ENCODE measurements around the gene MYNN.

The MYNN gene

GRCh38 chr3:169827712-169828111 is 54.5 kb downstream of the MYNN start:
- H3K27me3 ChIP-seq (ENCODE audit: low read length), result no peaks in the 10 kb centered on the region
- no peak overlapping the region for H3K4me2 ChIP-seq (ENCODE audit: low read depth, low read length, poor library complexity, severe bottlenecking)
- no peaks in the 10 kb centered on the region for H3K79me2 ChIP-seq (ENCODE audit: insufficient read depth, low read length)
- H3K4me3 ChIP-seq (ENCODE audit: insufficient read depth, low read length, poor library complexity, severe bottlenecking), result no peak overlapping the region
- TF ChIP-seq EZH2phosphoT487 (conservative IDR thresholded peaks at IDR 0.05; ENCODE audit: low read length), result no peak
- TF ChIP-seq, protein P1, sequence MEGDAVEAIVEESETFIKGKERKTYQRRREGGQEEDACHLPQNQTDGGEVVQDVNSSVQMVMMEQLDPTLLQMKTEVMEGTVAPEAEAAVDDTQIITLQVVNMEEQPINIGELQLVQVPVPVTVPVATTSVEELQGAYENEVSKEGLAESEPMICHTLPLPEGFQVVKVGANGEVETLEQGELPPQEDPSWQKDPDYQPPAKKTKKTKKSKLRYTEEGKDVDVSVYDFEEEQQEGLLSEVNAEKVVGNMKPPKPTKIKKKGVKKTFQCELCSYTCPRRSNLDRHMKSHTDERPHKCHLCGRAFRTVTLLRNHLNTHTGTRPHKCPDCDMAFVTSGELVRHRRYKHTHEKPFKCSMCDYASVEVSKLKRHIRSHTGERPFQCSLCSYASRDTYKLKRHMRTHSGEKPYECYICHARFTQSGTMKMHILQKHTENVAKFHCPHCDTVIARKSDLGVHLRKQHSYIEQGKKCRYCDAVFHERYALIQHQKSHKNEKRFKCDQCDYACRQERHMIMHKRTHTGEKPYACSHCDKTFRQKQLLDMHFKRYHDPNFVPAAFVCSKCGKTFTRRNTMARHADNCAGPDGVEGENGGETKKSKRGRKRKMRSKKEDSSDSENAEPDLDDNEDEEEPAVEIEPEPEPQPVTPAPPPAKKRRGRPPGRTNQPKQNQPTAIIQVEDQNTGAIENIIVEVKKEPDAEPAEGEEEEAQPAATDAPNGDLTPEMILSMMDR (IDR thresholded peaks at IDR 0.05; ENCODE audit: insufficient read depth, low read length, poor library complexity, severe bottlenecking), result no peak
- H3K27ac ChIP-seq (ENCODE audit: low read depth, low read length), result no peak overlapping the region
- H3F3A ChIP-seq (ENCODE audit: insufficient read depth), result no peaks in the 10 kb centered on the region
- H3K36me3 ChIP-seq (ENCODE audit: low read length), result no peaks in the 10 kb centered on the region
- H2AFZ ChIP-seq (ENCODE audit: low read depth, low read length, severe bottlenecking), result no peak overlapping the region
- H4K20me1 ChIP-seq (ENCODE audit: low read depth, low read length), result no peaks in the 10 kb centered on the region
- no peaks in the 10 kb centered on the region for H3K9me3 ChIP-seq (ENCODE audit: insufficient read depth, low read length)
- H3K9ac ChIP-seq (ENCODE audit: low read length), result no peak overlapping the region
- H3K9me2 ChIP-seq (replicated peaks; ENCODE audit: insufficient read depth, low read length), result no peaks in the 10 kb centered on the region

GRCh38 chr3:169835533-169835932 is 62.3 kb downstream of the MYNN start:
- Histone ChIP-seq H3K4me3 (ENCODE audit: insufficient read depth, low read length, poor library complexity, severe bottlenecking) (no peak overlapping the region), H4K20me1 (ENCODE audit: low read depth, low read length) (no peaks in the 10 kb centered on the region), H3K4me2 (ENCODE audit: low read depth, low read length, poor library complexity, severe bottlenecking) (no peak overlapping the region), H3K36me3 (ENCODE audit: low read length) (no peaks in the 10 kb centered on the region), H3K27me3 (ENCODE audit: low read length) (no peaks in the 10 kb centered on the region), H3K79me2 (ENCODE audit: insufficient read depth, low read length) (no peaks in the 10 kb centered on the region), H2AFZ (ENCODE audit: low read depth, low read length, severe bottlenecking) (peak overlapping the region; percentile 69), H3K9me2 (replicated peaks; ENCODE audit: insufficient read depth, low read length) (no peaks in the 10 kb centered on the region), H3K9me3 (ENCODE audit: insufficient read depth, low read length) (no peaks in the 10 kb centered on the region), H3K9ac (ENCODE audit: low read length) (no peak overlapping the region), H3F3A (ENCODE audit: insufficient read depth) (no peaks in the 10 kb centered on the region), H3K27ac (ENCODE audit: low read depth, low read length) (no peak overlapping the region)
- TF ChIP-seq EZH2phosphoT487 (conservative IDR thresholded peaks at IDR 0.05; ENCODE audit: low read length), result no peak
- TF ChIP-seq, protein P1 (IDR thresholded peaks at IDR 0.05; ENCODE audit: insufficient read depth, low read length, poor library complexity, severe bottlenecking), result no peak

- Histone ChIP-seq H3K79me2 (ENCODE audit: insufficient read depth, low read length) (no peaks in the 10 kb centered on the region), H3K27ac (ENCODE audit: low read depth, low read length) (no peak overlapping the region), H3K9me2 (replicated peaks; ENCODE audit: insufficient read depth, low read length) (no peaks in the 10 kb centered on the region), H3K9ac (ENCODE audit: low read length) (peak overlapping the region; percentile 30; the same call in 1 of the 2 replicates), H3F3A (ENCODE audit: insufficient read depth) (no peaks in the 10 kb centered on the region), H3K4me2 (ENCODE audit: low read depth, low read length, poor library complexity, severe bottlenecking) (peak overlapping the region; percentile 23), H3K36me3 (ENCODE audit: low read length) (no peaks in the 10 kb centered on the region), H3K9me3 (ENCODE audit: insufficient read depth, low read length) (no peaks in the 10 kb centered on the region), H2AFZ (ENCODE audit: low read depth, low read length, severe bottlenecking) (peak overlapping the region; percentile 69), H3K4me3 (ENCODE audit: insufficient read depth, low read length, poor library complexity, severe bottlenecking) (no peak overlapping the region), H4K20me1 (ENCODE audit: low read depth, low read length) (no peaks in the 10 kb centered on the region), H3K27me3 (ENCODE audit: low read length) (no peaks in the 10 kb centered on the region)
- no peak for TF ChIP-seq EZH2phosphoT487 (conservative IDR thresholded peaks at IDR 0.05; ENCODE audit: low read length)
- TF ChIP-seq, protein P1 (IDR thresholded peaks at IDR 0.05; ENCODE audit: insufficient read depth, low read length, poor library complexity, severe bottlenecking), result no peak
These were observed 63.1 kb downstream of the MYNN start for GRCh38 chr3:169836078-169836941.

All from SU-DHL-6 (cell line).